ENCODE measurements around the gene TOM1.

The TOM1 gene

GRCh38 chr22:35299673-35300499 lies at the start of gene TOM1:
TSS of gene TOM1 (plus strand) at chr22:35299894. CDS start at chr22:35299929, 35 bp downstream.
- DNase-seq (ENCODE audit: insufficient read length, low spot score), result peak; percentile 82
- TF ChIP-seq POLR2A (IDR thresholded peaks at IDR 0.05; ENCODE audit: low read depth, low read length), result peak; percentile 51
- peak; percentile 80 for FAIRE-seq

- FAIRE-seq (no peak), DNase-seq (ENCODE audit: insufficient read length, low spot score) (no peak)
- no peak for TF ChIP-seq POLR2A (IDR thresholded peaks at IDR 0.05; ENCODE audit: low read depth, low read length)
Observed at GRCh38 chr22:35250156-35250555, 49.5 kb upstream of the TOM1 start.

GRCh38 chr22:35253946-35254345 lies 45.7 kb upstream of the TOM1 start:
- DNase-seq (ENCODE audit: insufficient read length, low spot score), result no peak
- no peak for FAIRE-seq
- no peak for TF ChIP-seq POLR2A (IDR thresholded peaks at IDR 0.05; ENCODE audit: low read depth, low read length)

GRCh38 chr22:35257002-35257320 lies 42.7 kb upstream of the TOM1 start:
- no peak for DNase-seq (ENCODE audit: insufficient read length, low spot score)
- FAIRE-seq, result no peak
- TF ChIP-seq POLR2A (IDR thresholded peaks at IDR 0.05; ENCODE audit: low read depth, low read length), result no peak

- TF ChIP-seq POLR2A (IDR thresholded peaks at IDR 0.05; ENCODE audit: low read depth, low read length), result peak; percentile 43
- DNase-seq (ENCODE audit: insufficient read length, low spot score) (peak; percentile 72), FAIRE-seq (no peak)
Observed at GRCh38 chr22:35257321-35258190, 42.1 kb upstream of the TOM1 start, which contains the start of gene HMGXB4. TSS of gene HMGXB4 (plus strand) at chr22:35257493. CDS start at chr22:35262391, 4,898 bp downstream.

- no peak for TF ChIP-seq POLR2A (IDR thresholded peaks at IDR 0.05; ENCODE audit: low read depth, low read length)
- DNase-seq (ENCODE audit: insufficient read length, low spot score), result no peak
- no peak for FAIRE-seq
Observed at GRCh38 chr22:35258191-35258988, 41.3 kb upstream of the TOM1 start.

- no peak for FAIRE-seq
- DNase-seq (ENCODE audit: insufficient read length, low spot score), result no peak
- TF ChIP-seq POLR2A (IDR thresholded peaks at IDR 0.05; ENCODE audit: low read depth, low read length), result no peak
Observed at GRCh38 chr22:35264986-35265385, 34.7 kb upstream of the TOM1 start.

- FAIRE-seq (no peak), DNase-seq (ENCODE audit: insufficient read length, low spot score) (no peak)
- TF ChIP-seq POLR2A (IDR thresholded peaks at IDR 0.05; ENCODE audit: low read depth, low read length), result no peak
Observed at GRCh38 chr22:35266277-35266676, 33.4 kb upstream of the TOM1 start.

GRCh38 chr22:35269630-35270029 lies 30.1 kb upstream of the TOM1 start:
- no peak for DNase-seq (ENCODE audit: insufficient read length, low spot score)
- FAIRE-seq, result no peak
- no peak for TF ChIP-seq POLR2A (IDR thresholded peaks at IDR 0.05; ENCODE audit: low read depth, low read length)

GRCh38 chr22:35274154-35274871 lies 25.4 kb upstream of the TOM1 start:
- no peak for DNase-seq (ENCODE audit: insufficient read length, low spot score)
- no peak for FAIRE-seq
- TF ChIP-seq POLR2A (IDR thresholded peaks at IDR 0.05; ENCODE audit: low read depth, low read length), result no peak

- DNase-seq (ENCODE audit: insufficient read length, low spot score) (no peak), FAIRE-seq (no peak)
- no peak for TF ChIP-seq POLR2A (IDR thresholded peaks at IDR 0.05; ENCODE audit: low read depth, low read length)
Observed at GRCh38 chr22:35275580-35275979, 24.1 kb upstream of the TOM1 start.

GRCh38 chr22:35276019-35276418 lies 23.7 kb upstream of the TOM1 start:
- DNase-seq (ENCODE audit: insufficient read length, low spot score) (no peak), FAIRE-seq (no peak)
- TF ChIP-seq POLR2A (IDR thresholded peaks at IDR 0.05; ENCODE audit: low read depth, low read length), result no peak

- FAIRE-seq (no peak), DNase-seq (ENCODE audit: insufficient read length, low spot score) (no peak)
- TF ChIP-seq POLR2A (IDR thresholded peaks at IDR 0.05; ENCODE audit: low read depth, low read length), result no peak
Observed at GRCh38 chr22:35288116-35288515, 11.6 kb upstream of the TOM1 start.

Measured in H54 (cell line).